Measurements from ENCODE around the gene ISLR2. TPM values are rescaled to one million over a fixed set of nuclear protein-coding genes. Genes with fewer than 3 reads are reported as not detected.

ISLR2 gene
- total RNA-seq, 1 donor from 2014 or later, result 3.4 TPM

DNA sequence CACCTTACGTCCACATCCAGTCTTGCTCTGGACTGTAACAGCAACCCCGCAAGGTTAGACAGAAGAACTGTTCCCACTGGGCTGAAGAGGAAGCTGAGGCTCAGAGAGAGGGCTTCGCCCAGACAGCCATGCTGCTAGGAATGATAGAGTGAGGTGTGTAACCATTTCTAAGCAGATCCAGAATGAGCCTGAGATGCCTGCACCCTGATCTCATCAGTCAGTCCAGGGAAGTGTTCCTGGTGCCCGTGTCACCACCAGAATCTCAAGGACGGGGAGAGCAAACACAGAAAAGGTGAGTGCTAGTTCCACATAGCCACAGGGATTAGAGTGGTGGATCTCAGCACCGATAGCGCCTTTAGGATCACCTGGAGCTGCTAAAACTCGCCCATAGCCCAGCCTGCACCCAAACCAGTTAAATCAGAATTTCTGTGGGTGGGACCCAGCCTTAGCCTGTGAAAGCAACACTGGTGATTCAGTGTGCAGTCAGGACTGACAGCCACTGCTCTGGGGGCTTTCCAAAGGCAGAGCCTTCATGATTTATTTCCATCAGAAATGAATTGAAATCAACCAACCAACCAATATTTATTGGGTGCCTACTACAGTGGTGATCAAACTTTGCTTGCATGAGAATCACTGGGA is 55.4 kb downstream of the ISLR2 start:
- peaks cover 4% of the 10 kb centered on the region for H3K4me1 ChIP-seq
- DNase-seq (ENCODE audit: extremely low spot score in 2 of 2), result no peak

More for the DNA sequence above, 55.4 kb downstream of the ISLR2 start:
- no peak overlapping the region for H3K4me3 ChIP-seq
- intact Hi-C loops (cut with DNase I), result no loop called here
- H3K9me3 ChIP-seq, result no peaks in the 10 kb centered on the region
- H3K27me3 ChIP-seq, result no peaks in the 10 kb centered on the region
- TF ChIP-seq, protein P1, sequence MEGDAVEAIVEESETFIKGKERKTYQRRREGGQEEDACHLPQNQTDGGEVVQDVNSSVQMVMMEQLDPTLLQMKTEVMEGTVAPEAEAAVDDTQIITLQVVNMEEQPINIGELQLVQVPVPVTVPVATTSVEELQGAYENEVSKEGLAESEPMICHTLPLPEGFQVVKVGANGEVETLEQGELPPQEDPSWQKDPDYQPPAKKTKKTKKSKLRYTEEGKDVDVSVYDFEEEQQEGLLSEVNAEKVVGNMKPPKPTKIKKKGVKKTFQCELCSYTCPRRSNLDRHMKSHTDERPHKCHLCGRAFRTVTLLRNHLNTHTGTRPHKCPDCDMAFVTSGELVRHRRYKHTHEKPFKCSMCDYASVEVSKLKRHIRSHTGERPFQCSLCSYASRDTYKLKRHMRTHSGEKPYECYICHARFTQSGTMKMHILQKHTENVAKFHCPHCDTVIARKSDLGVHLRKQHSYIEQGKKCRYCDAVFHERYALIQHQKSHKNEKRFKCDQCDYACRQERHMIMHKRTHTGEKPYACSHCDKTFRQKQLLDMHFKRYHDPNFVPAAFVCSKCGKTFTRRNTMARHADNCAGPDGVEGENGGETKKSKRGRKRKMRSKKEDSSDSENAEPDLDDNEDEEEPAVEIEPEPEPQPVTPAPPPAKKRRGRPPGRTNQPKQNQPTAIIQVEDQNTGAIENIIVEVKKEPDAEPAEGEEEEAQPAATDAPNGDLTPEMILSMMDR (IDR thresholded peaks at IDR 0.05), result no peak
- TF ChIP-seq POLR2A (IDR thresholded peaks at IDR 0.05) (no peak), POLR2AphosphoS5 (IDR thresholded peaks at IDR 0.05; ENCODE audit: insufficient read depth in 1 of 2, low read depth in 1 of 2) (no peak)
- no peak overlapping the region for H3K27ac ChIP-seq
- no peaks in the 10 kb centered on the region for H3K36me3 ChIP-seq

Small RNA genes within 50 kb of the gene (small RNA-seq; reads per million reads assigned to genes)
- gene RF00017, result not detected

Other genes starting within 250 kb of the ISLR2 start
- 29.0 TPM for gene LOXL1, start 204.1 kb upstream of the ISLR2 start, total RNA-seq
- 15.0 TPM for gene STOML1, start 138.3 kb upstream of the ISLR2 start, total RNA-seq
- gene PML, start 135.9 kb upstream of the ISLR2 start, total RNA-seq, result 107 TPM
- gene GOLGA6A, start 48.0 kb upstream of the ISLR2 start, total RNA-seq, result 0.25 TPM
- 208 TPM for gene ISLR, start 43.1 kb downstream of the ISLR2 start, total RNA-seq
- 0.98 TPM for gene STRA6, start 72.2 kb downstream of the ISLR2 start, total RNA-seq
- not detected for gene CCDC33, start 105.7 kb downstream of the ISLR2 start, total RNA-seq
- gene CYP11A1, start 237.1 kb downstream of the ISLR2 start, total RNA-seq, result 8.8 TPM

All from vagina (tissue), 2 donors.